Heart left ventricle (tissue), 13 donors: Measurements from ENCODE around the gene EVPL.

ENCODE experiments used
- CTCF ChIP-seq, 12 donors: fragments of 200-600 bp; sonication (generic) in 4 of 12; IDR thresholded peaks; one replicate each; pipeline versions ENCODE4 v1.5.0 to v1.8.0; 2018 to 2022; ENCODE audit warnings: antibody characterized with exemption in 12 of 12, mild to moderate bottlenecking in 5 of 12
- POLR2A ChIP-seq, 2 donors: fragments of 450-650 bp; IDR thresholded peaks; one replicate each; pipeline ENCODE4 v1.6.1; 2017; ENCODE audit warnings: antibody characterized with exemption in 2 of 2, mild to moderate bottlenecking in 2 of 2, moderate library complexity in 2 of 2
- donor health status: ischemic (EF 13 %, LVEDD 7.1; RV severe dilation, severe dysfunction).
- donor health status: DM: no; HTN: yes; CAD: no.
- donor health status: DM: no; HTN: no; CAD: no.
- donor health status: ischemic (EF 25% LVEDD 6.9; RV normal size, moderate dysfunction).
- donor health status: ischemic (EF 25% LVEDD 5.7; RV mildly dilated, moderate dysfunction).
- donor health status: ischemic (EF 35%, LVEDD 5.7; RV mildly dilated, moderate dysfunction).
- donor health status: nonischemic (EF 11% LVEDD 7.7; RV severe dilation, severe dysfunction).
- donor health status: DM: yes; HTN: yes; CAD: no.
- donor health status: PGD.
- donor health status: ischemic (EF 29% LVEDD 5.4; RV normal size, mild dysfunction).
- donor health status: nonischemic (EF 23%, LVEDD 6.1; RV moderate dilation, normal function).

DNA sequence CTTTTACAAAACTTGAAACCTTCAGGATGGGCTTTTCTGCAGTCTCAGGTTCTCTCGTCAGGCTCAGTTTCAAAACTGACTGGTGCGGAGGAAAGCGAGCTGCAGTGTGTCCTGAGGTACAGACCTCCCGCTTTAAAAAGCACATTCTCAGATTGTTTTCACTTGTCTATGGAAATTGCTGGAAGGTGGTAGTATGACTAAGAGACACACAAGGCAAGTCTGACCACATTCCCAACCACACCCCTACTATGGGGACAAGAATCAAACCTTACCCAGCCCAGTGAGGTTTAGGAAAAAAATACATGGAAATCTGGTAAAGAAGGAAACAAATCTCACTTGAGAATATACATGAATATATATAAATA, 27.0 kb upstream of the EVPL start:
- no peak for TF ChIP-seq CTCF (IDR thresholded peaks at IDR 0.05)
- TF ChIP-seq POLR2A (IDR thresholded peaks at IDR 0.05), result no peak
